Endodermal cell (in vitro differentiated cells): ENCODE data around the gene TPK1. TPM values are rescaled to one million over a fixed set of nuclear protein-coding genes. Genes with fewer than 3 reads are reported as not detected.

ENCODE experiments used
- DNase-seq: peaks from one replicate; pipeline ENCODE4 v3.0.0-alpha.2; 2017
- H3K27ac ChIP-seq: 2 replicates; pipeline ENCODE4 v1.5.1; 2013; ENCODE audit warnings: mild to moderate bottlenecking, low read depth, low read length, moderate library complexity
- H3K27me3 ChIP-seq: 2 replicates; pipeline ENCODE4 v1.6.1; 2013; ENCODE audit warnings: mild to moderate bottlenecking, low read length, moderate library complexity; ENCODE audit not compliant: insufficient read depth, control insufficient read depth, poor library complexity, severe bottlenecking
- H3K36me3 ChIP-seq: 2 replicates; pipeline ENCODE4 v1.7.0; 2013; ENCODE audit warnings: mild to moderate bottlenecking, low read length, moderate library complexity; ENCODE audit not compliant: control insufficient read depth, insufficient read depth
- H3K4me1 ChIP-seq: one replicate; pipeline ENCODE4 v1.7.0; 2013; ENCODE audit warnings: low read length; ENCODE audit not compliant: control insufficient read depth, insufficient read depth
- H3K4me3 ChIP-seq: 2 replicates; pipeline ENCODE4 v1.5.1; 2013; ENCODE audit warnings: mild to moderate bottlenecking, low read length, moderate library complexity
- H3K9ac ChIP-seq: 2 replicates; pipeline ENCODE4 v1.6.1; 2013; ENCODE audit warnings: mild to moderate bottlenecking, low read length, moderate library complexity; ENCODE audit not compliant: poor library complexity, severe bottlenecking; ENCODE audit errors: extremely low read depth
- H3K9me3 ChIP-seq: 2 replicates; pipeline ENCODE4 v1.6.1; 2013; ENCODE audit warnings: mild to moderate bottlenecking, low read length, moderate library complexity; ENCODE audit not compliant: control insufficient read depth
- H3K27ac Mint-ChIP-seq: 2 replicates; pipeline ENCODE4 v1.8.0; 2020; ENCODE audit warnings: mixed read lengths
- H3K27me3 Mint-ChIP-seq: 2 replicates; pipeline ENCODE4 v1.8.0; 2021; ENCODE audit warnings: mild to moderate bottlenecking, mixed read lengths; ENCODE audit not compliant: insufficient read depth
- H3K36me3 Mint-ChIP-seq: 2 replicates; pipeline ENCODE4 v1.8.0; 2020; ENCODE audit warnings: low read depth, mixed read lengths
- H3K4me1 Mint-ChIP-seq: 2 replicates; pipeline ENCODE4 v1.8.0; 2020; ENCODE audit warnings: mixed read lengths
- H3K4me3 Mint-ChIP-seq: 2 replicates; pipeline ENCODE4 v1.8.0; 2020; ENCODE audit warnings: mild to moderate bottlenecking, moderate library complexity, mixed read lengths
- H3K9me3 Mint-ChIP-seq: 2 replicates; pipeline ENCODE4 v1.8.0; 2020; ENCODE audit warnings: mild to moderate bottlenecking, mixed read lengths
- CTCF ChIP-seq: fragments of 200-600 bp; sonication (generic); conservative IDR thresholded peaks from 2 replicates; pipeline ENCODE4 v1.5.0; 2021; ENCODE audit warnings: antibody characterized with exemption, mild to moderate bottlenecking
- WGBS, 2 experiments: methylation state at CpG; one replicate each; pipeline versions ENCODE4 v1.1.5 to v1.1.7; 2013; ENCODE audit warnings: missing lambda C conversion rate in 2 of 2, mixed read lengths in 1 of 2; ENCODE audit not compliant: insufficient coverage in 1 of 2, insufficient read length in 1 of 2; 5-methylcytosine and 5-hydroxymethylcytosine counted together
- total RNA-seq, 2 donors: library from RNA; stranded (reverse); fragmentation: NEBNext Ultra II Directional in 1 of 2; extraction: Animal tissue kit (Norgen Biotek cat#: 25700) in 1 of 2; gene quantifications; 2 replicates in 1 of 2; 3 replicates in 1 of 2; pipeline ENCODE4 v1.2.1, GENCODE V29; 2021

TPK1 gene
- total RNA-seq, 2 donors from 2014 or later: 9.7 TPM

GRCh38 chr7:144717720-144718119, 118.1 kb downstream of the TPK1 start:
- Mint-ChIP-seq H3K36me3 (peaks cover 9% of the 10 kb centered on the region), H3K27ac (no peak overlapping the region), H3K9me3 (peaks cover 8% of the 10 kb centered on the region), H3K27me3 (no peaks in the 10 kb centered on the region), H3K4me3 (no peak overlapping the region), H3K4me1 (peaks cover 6% of the 10 kb centered on the region)
- WGBS, 2 experiments: 100% methylated on average over 1 of the region's 1 CpG
- peaks cover 20% of the 10 kb centered on the region for H3K9me3 ChIP-seq
- no peaks in the 10 kb centered on the region for H3K27me3 ChIP-seq
- H3K4me3 ChIP-seq: no peak overlapping the region
- no peak overlapping the region for H3K9ac ChIP-seq
- no peak for TF ChIP-seq CTCF
- DNase-seq: no peak
- peaks cover 10% of the 10 kb centered on the region for H3K36me3 ChIP-seq
- H3K4me1 ChIP-seq: no peaks in the 10 kb centered on the region
- H3K27ac ChIP-seq: no peak overlapping the region

- H3K4me3 Mint-ChIP-seq: no peak overlapping the region
Observed at GRCh38 chr7:144713850-144714249, 122.0 kb downstream of the TPK1 start.

GRCh38 chr7:144710791-144711190, 125.1 kb downstream of the TPK1 start:
- no peak for TF ChIP-seq CTCF
- no peaks in the 10 kb centered on the region for H3K4me1 ChIP-seq
- H3K9me3 ChIP-seq: no peaks in the 10 kb centered on the region
- no peak overlapping the region for H3K4me3 ChIP-seq
- Mint-ChIP-seq H3K27ac (no peak overlapping the region), H3K4me3 (no peak overlapping the region), H3K4me1 (no peaks in the 10 kb centered on the region), H3K27me3 (no peaks in the 10 kb centered on the region), H3K36me3 (no peaks in the 10 kb centered on the region), H3K9me3 (no peaks in the 10 kb centered on the region)
- no peak overlapping the region for H3K9ac ChIP-seq
- H3K27ac ChIP-seq: no peak overlapping the region
- H3K36me3 ChIP-seq: no peaks in the 10 kb centered on the region
- H3K27me3 ChIP-seq: no peaks in the 10 kb centered on the region
- no peak for DNase-seq
- 94% methylated on average over 2 to 4 of the region's 4 CpGs for WGBS, 2 experiments

More at GRCh38 chr7:144713850-144714249, 122.0 kb downstream of the TPK1 start:
- no peak for TF ChIP-seq CTCF
- no peak overlapping the region for H3K4me3 ChIP-seq
- no peaks in the 10 kb centered on the region for H3K4me1 ChIP-seq
- Mint-ChIP-seq H3K36me3 (peaks cover 7% of the 10 kb centered on the region), H3K27me3 (no peaks in the 10 kb centered on the region), H3K27ac (no peak overlapping the region), H3K4me1 (no peaks in the 10 kb centered on the region), H3K9me3 (peaks cover 7% of the 10 kb centered on the region)
- peaks cover 8% of the 10 kb centered on the region for H3K36me3 ChIP-seq
- H3K27me3 ChIP-seq: no peaks in the 10 kb centered on the region
- no peak overlapping the region for H3K9ac ChIP-seq
- peaks cover 15% of the 10 kb centered on the region for H3K9me3 ChIP-seq
- no peak for DNase-seq
- 67 to 80% methylated on average over 1 to 2 of the region's 2 CpGs for WGBS, 2 experiments
- H3K27ac ChIP-seq: no peak overlapping the region
